ENCODE measurements around the gene DFFB. TPM values are rescaled to one million over a fixed set of nuclear protein-coding genes. Genes with fewer than 3 reads are reported as not detected.
A peak's percentile ranks its signal among the peaks of the same experiment; 100 is the strongest.

The DFFB gene
- polyA plus RNA-seq, 1 experiment = 6.1 TPM

GRCh38 chr1:3905266-3905952 lies 48.1 kb downstream of the DFFB start:
- no peak for TF ChIP-seq CTCF (IDR thresholded peaks at IDR 0.05; ENCODE audit: insufficient read depth, low read depth, low read length)
- no peaks in the 10 kb centered on the region for H3K36me3 ChIP-seq (ENCODE audit: control insufficient read depth, insufficient read depth, low read length)
- ChIA-PET CTCF (no interaction called here), POLR2A (no interaction called here)
- H3K4me3 ChIP-seq (ENCODE audit: low read depth, low read length) = no peak overlapping the region
- DNase-seq (ENCODE audit: low read depth) = no peak
- no peaks in the 10 kb centered on the region for H3K27me3 ChIP-seq (ENCODE audit: control insufficient read depth, insufficient read depth, low read length)

- ChIA-PET POLR2A (no interaction called here), CTCF (no interaction called here)
- no peak for TF ChIP-seq CTCF (IDR thresholded peaks at IDR 0.05; ENCODE audit: insufficient read depth, low read depth, low read length)
- Histone ChIP-seq H3K4me3 (ENCODE audit: low read depth, low read length) (no peak overlapping the region), H3K36me3 (ENCODE audit: control insufficient read depth, insufficient read depth, low read length) (no peaks in the 10 kb centered on the region), H3K27me3 (ENCODE audit: control insufficient read depth, insufficient read depth, low read length) (no peaks in the 10 kb centered on the region)
- DNase-seq (ENCODE audit: low read depth) = no peak
Observed at GRCh38 chr1:3905953-3906671, 48.8 kb downstream of the DFFB start.

GRCh38 chr1:3906672-3907020 lies 49.4 kb downstream of the DFFB start:
- no peak for DNase-seq (ENCODE audit: low read depth)
- CTCF ChIA-PET = no interaction called here
- no peak overlapping the region for H3K4me3 ChIP-seq (ENCODE audit: low read depth, low read length)
- no peaks in the 10 kb centered on the region for H3K36me3 ChIP-seq (ENCODE audit: control insufficient read depth, insufficient read depth, low read length)
- POLR2A ChIA-PET = no interaction called here
- no peak for TF ChIP-seq CTCF (IDR thresholded peaks at IDR 0.05; ENCODE audit: insufficient read depth, low read depth, low read length)
- H3K27me3 ChIP-seq (ENCODE audit: control insufficient read depth, insufficient read depth, low read length) = no peaks in the 10 kb centered on the region

- TF ChIP-seq CTCF (IDR thresholded peaks at IDR 0.05; ENCODE audit: insufficient read depth, low read depth, low read length) = 0 out of 2 replicates have a peak, but pooled peaks have one; percentile 4
- H3K36me3 ChIP-seq (ENCODE audit: control insufficient read depth, insufficient read depth, low read length) = no peaks in the 10 kb centered on the region
- H3K27me3 ChIP-seq (ENCODE audit: control insufficient read depth, insufficient read depth, low read length) = no peaks in the 10 kb centered on the region
- ChIA-PET POLR2A (no interaction called here), CTCF (no interaction called here)
- DNase-seq (ENCODE audit: low read depth) = no peak
- no peak overlapping the region for H3K4me3 ChIP-seq (ENCODE audit: low read depth, low read length)
Observed at GRCh38 chr1:3907031-3907534, 49.8 kb downstream of the DFFB start.

- Histone ChIP-seq H3K27me3 (ENCODE audit: control insufficient read depth, insufficient read depth, low read length) (no peaks in the 10 kb centered on the region), H3K36me3 (ENCODE audit: control insufficient read depth, insufficient read depth, low read length) (no peaks in the 10 kb centered on the region), H3K4me3 (ENCODE audit: low read depth, low read length) (no peak overlapping the region)
- CTCF ChIA-PET = no interaction called here
- no peak for DNase-seq (ENCODE audit: low read depth)
- TF ChIP-seq CTCF (IDR thresholded peaks at IDR 0.05; ENCODE audit: insufficient read depth, low read depth, low read length) = no peak
- POLR2A ChIA-PET = no interaction called here
Observed at GRCh38 chr1:3907621-3908165, 50.4 kb downstream of the DFFB start.

Measured in BJ (cell line).